ENCODE measurements around the gene C16orf89.

C16orf89 gene

DNA sequence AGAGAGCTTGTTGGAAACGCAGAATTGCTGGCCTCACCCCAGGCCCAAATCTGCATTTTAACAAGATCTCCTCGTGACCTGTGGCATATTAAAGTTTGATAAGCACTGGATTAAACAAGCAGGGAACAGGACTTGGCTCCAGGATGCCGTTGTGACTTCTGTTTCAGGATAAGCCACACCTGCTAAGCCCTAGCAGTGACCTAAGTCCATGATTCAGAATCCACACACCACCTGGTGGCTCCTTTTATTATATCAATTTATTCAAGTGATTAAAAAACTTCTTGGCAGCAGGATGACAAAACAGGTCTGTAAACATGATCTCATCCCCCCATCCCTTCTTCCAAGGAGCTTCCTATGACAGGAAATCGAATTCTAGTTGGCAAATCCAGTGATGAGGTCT, 41.1 kb downstream of the C16orf89 start:
- H3K4me3 ChIP-seq (ENCODE audit: low read depth, low read length) = no peak overlapping the region
- TF ChIP-seq CTCF (IDR thresholded peaks at IDR 0.05; ENCODE audit: low read depth, low read length, missing control alignments) = peak; percentile 15
- DNase-seq (ENCODE audit: low read depth) = no peak

DNA sequence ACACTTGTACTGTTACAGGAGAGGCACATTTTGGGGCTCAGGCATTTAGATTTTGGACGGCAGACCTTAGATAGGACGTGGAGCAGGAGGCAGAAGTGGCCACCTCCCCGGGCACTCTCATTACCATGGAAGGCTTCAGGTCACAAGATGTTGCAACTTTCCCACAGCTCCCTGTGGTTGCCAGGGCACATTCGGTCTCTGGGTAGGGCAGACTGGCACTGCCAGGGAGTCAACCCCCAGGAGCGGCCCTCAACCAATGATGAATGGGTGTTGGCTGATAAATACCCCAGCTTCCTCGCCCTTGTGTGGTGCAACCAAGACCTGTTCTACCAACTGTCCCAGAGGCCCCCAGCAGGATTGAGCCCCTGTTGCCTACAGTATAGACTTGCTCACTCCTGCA, 43.2 kb downstream of the C16orf89 start:
- no peak overlapping the region for H3K4me3 ChIP-seq (ENCODE audit: low read depth, low read length)
- no peak for TF ChIP-seq CTCF (IDR thresholded peaks at IDR 0.05; ENCODE audit: low read depth, low read length, missing control alignments)
- DNase-seq (ENCODE audit: low read depth) = no peak

DNA sequence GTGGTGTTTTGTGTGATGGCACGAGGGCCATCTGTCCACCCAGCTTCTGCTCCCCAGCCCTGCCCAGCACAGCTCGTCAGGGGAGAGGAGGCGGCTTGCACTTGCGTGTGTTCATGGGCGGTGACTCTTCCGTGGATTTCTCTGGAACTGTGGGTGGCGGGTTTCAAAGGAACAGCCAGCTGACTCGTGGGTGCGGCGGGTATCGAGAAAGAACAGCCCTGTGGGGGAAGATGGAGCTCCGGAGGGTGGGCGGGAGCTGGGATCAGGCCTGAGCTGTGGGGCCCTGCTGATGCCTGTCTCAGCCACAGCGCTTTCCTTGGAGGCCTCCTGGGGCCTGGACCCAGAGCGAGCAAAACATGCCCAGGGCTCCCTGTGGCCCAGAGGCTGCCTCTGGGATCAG, 45.2 kb downstream of the C16orf89 start:
- no peak overlapping the region for H3K4me3 ChIP-seq (ENCODE audit: low read depth, low read length)
- TF ChIP-seq CTCF (IDR thresholded peaks at IDR 0.05; ENCODE audit: low read depth, low read length, missing control alignments) = no peak
- no peak for DNase-seq (ENCODE audit: low read depth)

DNA sequence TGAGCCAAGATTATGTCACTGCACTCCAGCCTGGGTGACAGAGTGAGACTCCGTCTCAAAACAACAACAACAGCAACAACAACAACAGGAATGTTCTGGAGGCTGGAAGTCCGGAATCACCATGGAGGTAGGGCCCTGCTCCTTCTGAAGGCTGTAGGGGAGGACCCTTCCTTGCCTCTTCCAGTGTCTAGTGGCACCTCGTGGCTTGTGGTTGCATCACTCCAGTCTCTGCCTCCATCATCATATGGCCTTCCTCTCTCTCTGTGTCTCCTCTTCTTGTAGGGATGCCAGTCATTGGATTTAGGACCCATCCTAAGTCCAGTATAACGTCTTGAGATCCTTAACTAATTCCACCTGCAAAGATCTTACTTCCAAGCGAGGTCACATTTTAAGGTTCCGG, 46.0 kb downstream of the C16orf89 start:
- no peak for TF ChIP-seq CTCF (IDR thresholded peaks at IDR 0.05; ENCODE audit: low read depth, low read length, missing control alignments)
- no peak overlapping the region for H3K4me3 ChIP-seq (ENCODE audit: low read depth, low read length)
- no peak for DNase-seq (ENCODE audit: low read depth)

- no peak for TF ChIP-seq CTCF (IDR thresholded peaks at IDR 0.05; ENCODE audit: low read depth, low read length, missing control alignments)
- DNase-seq (ENCODE audit: low read depth) = no peak
- H3K4me3 ChIP-seq (ENCODE audit: low read depth, low read length) = no peak overlapping the region
Observed at GRCh38 chr16:5018793-5019192, 47.0 kb downstream of the C16orf89 start.

DNA sequence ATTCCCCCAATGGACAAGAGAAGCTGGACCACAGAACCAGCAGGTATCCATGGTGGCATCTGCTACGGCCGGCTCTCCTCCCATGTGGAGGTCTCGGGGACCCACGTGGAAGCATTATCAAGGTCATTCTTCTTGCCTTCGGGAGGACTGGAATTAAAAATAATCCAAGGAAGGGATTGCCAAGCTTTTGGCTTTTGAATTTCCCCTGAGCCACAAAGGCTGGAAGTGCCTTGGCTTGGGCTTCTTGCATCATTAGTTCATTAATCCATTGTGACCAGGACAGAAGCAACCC, 48.1 kb downstream of the C16orf89 start:
- no peak for TF ChIP-seq CTCF (IDR thresholded peaks at IDR 0.05; ENCODE audit: low read depth, low read length, missing control alignments)
- DNase-seq (ENCODE audit: low read depth) = no peak
- H3K4me3 ChIP-seq (ENCODE audit: low read depth, low read length) = no peak overlapping the region

DNA sequence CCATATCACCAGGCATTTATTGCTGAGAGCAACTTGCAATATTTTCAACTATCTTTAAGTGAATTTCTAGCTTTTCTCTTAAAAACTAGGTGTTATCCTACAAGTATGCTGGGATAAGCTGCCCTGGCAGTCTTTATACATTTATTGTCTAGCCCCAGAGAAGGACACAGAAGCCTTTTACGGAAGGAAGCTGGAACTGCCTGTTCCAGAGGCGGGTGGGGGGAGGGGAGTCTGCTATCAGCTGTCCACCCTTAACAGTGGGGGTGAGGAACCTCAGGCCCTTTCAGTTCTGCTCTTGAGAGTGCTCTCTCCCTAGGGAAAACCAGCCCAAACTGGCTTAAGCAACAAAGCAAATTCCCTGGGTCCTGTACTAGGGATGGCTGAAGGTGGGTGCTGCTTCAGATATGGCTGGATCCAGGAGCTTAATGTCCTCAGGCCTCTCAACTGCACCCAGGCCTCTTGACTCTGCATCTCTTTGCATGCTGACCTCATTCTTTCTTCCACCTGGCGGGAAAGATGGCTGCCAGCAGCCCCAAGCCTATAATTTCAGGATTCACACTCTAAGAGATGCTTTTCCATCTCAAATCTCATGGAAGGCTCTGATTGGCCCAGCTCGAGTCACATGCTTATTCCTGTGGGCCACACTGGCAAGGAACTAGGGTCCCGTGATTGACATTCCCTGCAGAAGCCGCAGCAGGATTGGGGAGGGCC, 48.6 kb downstream of the C16orf89 start:
- no peak for DNase-seq (ENCODE audit: low read depth)
- no peak overlapping the region for H3K4me3 ChIP-seq (ENCODE audit: low read depth, low read length)
- TF ChIP-seq CTCF (IDR thresholded peaks at IDR 0.05; ENCODE audit: low read depth, low read length, missing control alignments) = no peak

Data from GM12864 (cell line).